Measurements from ENCODE around the gene RNF144B. TPM values are rescaled to one million over a fixed set of nuclear protein-coding genes. Genes with fewer than 3 reads are reported as not detected.

Gene RNF144B
- total and polyA plus RNA-seq, 2 of the 8 experiments (the other 6 are each of a cell fraction or from before 2014, with no cell fraction given), result 1.8 to 11.2 TPM

GRCh38 chr6:18468503-18468843 is 81.3 kb downstream of the RNF144B start:
- Histone ChIP-seq H4K5ac (ENCODE audit: insufficient read length, low read depth, low read length) (no peak overlapping the region), H2BK15ac (ENCODE audit: low read length) (no peak overlapping the region), H3K14ac (ENCODE audit: insufficient read length) (no peak overlapping the region), H3K4me3 (ENCODE audit: extremely low read depth in 1 of 4, insufficient read depth in 2 of 4, low read depth in 3 of 4, low read length in 4 of 4) (no peak overlapping the region), H2AK5ac (ENCODE audit: low read depth, low read length) (no peak overlapping the region), H2BK12ac (ENCODE audit: low read depth, low read length) (no peak overlapping the region), H4K91ac (replicated peaks; ENCODE audit: insufficient read length, low read length) (no peak overlapping the region), H2BK120ac (replicated peaks; ENCODE audit: low read depth, low read length) (no peak overlapping the region), H4K20me1 (replicated peaks in 1 of 2; ENCODE audit: control insufficient read depth in 1 of 2, insufficient read depth in 2 of 2, low read length in 2 of 2) (no peaks in the 10 kb centered on the region), H3K79me1 (ENCODE audit: low read depth, low read length) (no peaks in the 10 kb centered on the region; the same call in 1 of the 2 replicates), H3K23me2 (ENCODE audit: low read depth, low read length) (no peaks in the 10 kb centered on the region), H3K4me2 (ENCODE audit: insufficient read depth in 1 of 2, low read depth in 2 of 2, low read length in 2 of 2) (no peak overlapping the region), H3K4me1 (replicated peaks in 1 of 4; ENCODE audit: control insufficient read depth in 3 of 4, insufficient read depth in 4 of 4, low read length in 3 of 4) (no peaks in the 10 kb centered on the region; a peak in 1 of 7 replicates), H3K4ac (replicated peaks; ENCODE audit: insufficient read length, low read depth, low read length) (no peak overlapping the region), H3K18ac (ENCODE audit: extremely low read depth, low read length) (no peak overlapping the region), H3K23ac (ENCODE audit: insufficient read length) (no peak overlapping the region), H3K9me3 (ENCODE audit: insufficient read depth in 2 of 2, low read depth in 1 of 2, low read length in 1 of 2) (no peaks in the 10 kb centered on the region), H3K9ac (replicated peaks in 1 of 4; ENCODE audit: extremely low read depth in 1 of 4, low read depth in 3 of 4, low read length in 3 of 4) (no peak overlapping the region), H2BK20ac (ENCODE audit: low read length) (no peak overlapping the region), H2AFZ (ENCODE audit: low read length) (no peak overlapping the region), H4K8ac (ENCODE audit: extremely low read depth, insufficient read depth, low read length) (no peak overlapping the region), H3K36me3 (ENCODE audit: control insufficient read depth in 2 of 4, insufficient read depth in 4 of 4, low read length in 3 of 4) (no peaks in the 10 kb centered on the region), H2BK5ac (ENCODE audit: low read depth, low read length) (no peak overlapping the region), H3K27ac (ENCODE audit: low read depth, low read length) (no peak overlapping the region), H3K27me3 (replicated peaks in 1 of 4; ENCODE audit: control insufficient read depth in 3 of 4, extremely low read depth in 1 of 4, insufficient read depth in 3 of 4, low read length in 3 of 4) (no peaks in the 10 kb centered on the region), H3K56ac (replicated peaks; ENCODE audit: insufficient read length, low read depth, low read length) (no peak overlapping the region), H3K79me2 (ENCODE audit: control insufficient read depth in 1 of 2, insufficient read depth in 2 of 2, low read length in 2 of 2) (no peaks in the 10 kb centered on the region)
- CTCF ChIA-PET (ENCODE audit: partially characterized antibody), result no interaction called here
- POLR2A ChIA-PET (ENCODE audit: partially characterized antibody), result no interaction called here
- FAIRE-seq (no peak), DNase-seq (ENCODE audit: low read depth in 1 of 2, low spot score in 2 of 2) (no peak)
- 92% methylated on average over 3 of the region's 3 CpGs; no CpG with 5 or more reads in 1 of the 2 experiments for WGBS, 2 experiments (ENCODE audit: extremely low coverage in 1 of 2, insufficient coverage in 1 of 2, insufficient read length in 1 of 2, insufficient replicate concordance in 2 of 2, low coverage in 1 of 2, low lambda C conversion rate in 2 of 2, missing lambda C conversion rate in 1 of 2)
- no peak for TF ChIP-seq KDM4A (IDR thresholded peaks at IDR 0.05; ENCODE audit: low read depth, low read length, severe bottlenecking)
- no peak for TF ChIP-seq TCF12 (IDR thresholded peaks at IDR 0.05; ENCODE audit: low read depth, low read length)
- no peak for TF ChIP-seq MAX (IDR thresholded peaks at IDR 0.05)
- TF ChIP-seq ATF2 (IDR thresholded peaks at IDR 0.05; ENCODE audit: low read length), result no peak
- no peak for TF ChIP-seq TBP (IDR thresholded peaks at IDR 0.05; ENCODE audit: low read depth, low read length)
- TF ChIP-seq POLR2A (IDR thresholded peaks at IDR 0.05; ENCODE audit: control extremely low read depth in 1 of 2, low read depth in 2 of 2, low read length in 2 of 2), result no peak
- TF ChIP-seq GABPA (IDR thresholded peaks at IDR 0.05; ENCODE audit: borderline replicate concordance, insufficient read depth, low read length), result no peak
- no peak for TF ChIP-seq JUND (IDR thresholded peaks at IDR 0.05; ENCODE audit: low read length)
- TF ChIP-seq SUZ12 (IDR thresholded peaks at IDR 0.05; ENCODE audit: low read length), result no peak
- no peak for TF ChIP-seq ZNF274 (IDR thresholded peaks at IDR 0.05; ENCODE audit: borderline replicate concordance, extremely low read depth, low read length)
- no peak for TF ChIP-seq CTBP2 (IDR thresholded peaks at IDR 0.05; ENCODE audit: borderline replicate concordance, insufficient read depth, insufficient read length, low read length)
- TF ChIP-seq KDM5A (IDR thresholded peaks at IDR 0.05; ENCODE audit: low read length), result no peak
- no peak for TF ChIP-seq EZH2 (IDR thresholded peaks at IDR 0.05; ENCODE audit: low read depth, low read length, severe bottlenecking)
- TF ChIP-seq SRF (IDR thresholded peaks at IDR 0.05; ENCODE audit: low read depth, low read length), result no peak

Measured in H1 (cell line).